ENCODE results near the gene PPP4R3A.

PPP4R3A gene

DNA sequence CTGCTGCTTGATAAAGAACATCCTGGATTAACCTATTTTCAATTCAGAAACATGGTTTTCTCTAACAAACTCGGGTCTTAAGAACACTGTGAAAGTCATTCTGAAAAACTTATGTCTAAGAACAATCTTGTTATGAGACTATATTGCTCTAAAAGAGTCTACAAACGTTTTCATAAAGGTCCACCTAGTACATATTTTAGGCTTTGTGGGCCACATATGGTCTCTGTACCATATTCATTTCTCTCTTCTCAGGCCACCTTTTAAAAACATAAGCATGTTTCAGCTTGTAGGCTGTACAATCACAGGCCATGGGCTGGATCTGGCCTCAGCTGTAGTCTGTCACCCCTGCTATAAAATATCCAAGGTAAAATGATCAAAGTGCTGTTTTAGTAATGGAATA is 39.9 kb downstream of the PPP4R3A start:
- TF ChIP-seq, protein P1, sequence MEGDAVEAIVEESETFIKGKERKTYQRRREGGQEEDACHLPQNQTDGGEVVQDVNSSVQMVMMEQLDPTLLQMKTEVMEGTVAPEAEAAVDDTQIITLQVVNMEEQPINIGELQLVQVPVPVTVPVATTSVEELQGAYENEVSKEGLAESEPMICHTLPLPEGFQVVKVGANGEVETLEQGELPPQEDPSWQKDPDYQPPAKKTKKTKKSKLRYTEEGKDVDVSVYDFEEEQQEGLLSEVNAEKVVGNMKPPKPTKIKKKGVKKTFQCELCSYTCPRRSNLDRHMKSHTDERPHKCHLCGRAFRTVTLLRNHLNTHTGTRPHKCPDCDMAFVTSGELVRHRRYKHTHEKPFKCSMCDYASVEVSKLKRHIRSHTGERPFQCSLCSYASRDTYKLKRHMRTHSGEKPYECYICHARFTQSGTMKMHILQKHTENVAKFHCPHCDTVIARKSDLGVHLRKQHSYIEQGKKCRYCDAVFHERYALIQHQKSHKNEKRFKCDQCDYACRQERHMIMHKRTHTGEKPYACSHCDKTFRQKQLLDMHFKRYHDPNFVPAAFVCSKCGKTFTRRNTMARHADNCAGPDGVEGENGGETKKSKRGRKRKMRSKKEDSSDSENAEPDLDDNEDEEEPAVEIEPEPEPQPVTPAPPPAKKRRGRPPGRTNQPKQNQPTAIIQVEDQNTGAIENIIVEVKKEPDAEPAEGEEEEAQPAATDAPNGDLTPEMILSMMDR (IDR thresholded peaks at IDR 0.05; ENCODE audit: insufficient read depth, low read length, missing control alignments) = no peak
- ChIA-PET POLR2A (no interaction called here), CTCF (no interaction called here)
- DNase-seq (ENCODE audit: low read depth, low spot score) = no peak
- no peak overlapping the region for H3K4me3 ChIP-seq (ENCODE audit: low read depth, low read length)

DNA sequence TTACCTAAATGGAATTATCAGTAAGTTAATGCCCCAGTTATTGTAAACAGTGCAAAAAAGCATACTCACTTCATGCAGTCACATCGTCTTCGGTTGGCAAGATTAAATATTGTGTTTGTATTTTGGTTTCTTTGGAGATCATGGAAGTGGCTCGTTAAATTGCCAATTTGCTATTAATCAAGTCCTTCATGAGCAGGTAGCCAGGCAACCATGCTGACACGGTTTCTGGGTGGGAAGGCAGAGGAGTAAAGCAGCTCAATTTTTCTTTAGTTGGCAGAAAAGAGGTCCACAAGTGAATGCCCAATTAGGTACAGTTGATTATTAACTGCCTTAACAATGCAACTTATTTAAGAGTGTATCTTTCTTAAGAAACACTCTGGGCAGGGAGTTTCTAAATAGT is 43.9 kb downstream of the PPP4R3A start:
- TF ChIP-seq, protein P1 (IDR thresholded peaks at IDR 0.05; ENCODE audit: insufficient read depth, low read length, missing control alignments) = no peak
- ChIA-PET POLR2A (no interaction called here), CTCF (interaction anchor here (1.0 kb wide), 1 partner anchor 47 kb away, joined by 3 read pairs; no protein-coding TSS in a partner anchor)
- H3K4me3 ChIP-seq (ENCODE audit: low read depth, low read length) = no peak overlapping the region
- DNase-seq (ENCODE audit: low read depth, low spot score) = no peak

DNA sequence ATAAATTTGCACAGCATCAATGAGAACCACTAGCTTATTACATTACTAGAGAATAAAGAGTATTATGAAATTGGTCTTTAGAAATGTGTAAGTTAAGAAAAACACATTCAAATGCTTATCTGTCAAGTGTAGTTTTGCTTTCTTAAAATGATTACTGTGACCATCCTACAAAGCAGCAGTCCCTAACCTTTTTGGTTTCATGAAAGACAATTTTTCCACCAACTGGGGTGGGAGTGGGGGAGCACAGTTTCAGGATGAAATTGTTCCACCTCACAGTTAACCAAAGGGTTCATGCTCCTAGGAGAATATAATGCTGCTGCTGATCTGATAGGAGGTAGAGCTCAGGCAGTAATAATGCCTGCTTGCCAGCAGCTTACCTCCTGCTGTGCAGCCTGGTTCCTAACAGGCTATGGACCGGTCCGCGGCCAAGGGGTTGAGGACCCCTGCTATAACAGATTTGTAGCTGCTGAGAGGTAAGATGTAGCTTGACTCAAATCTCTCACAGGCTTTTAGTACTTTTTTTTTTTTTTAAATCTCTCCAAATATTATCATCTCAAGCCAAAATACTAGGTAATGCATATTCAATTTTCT is 45.4 kb downstream of the PPP4R3A start:
- ChIA-PET POLR2A (no interaction called here), CTCF (no interaction called here)
- no peak overlapping the region for H3K4me3 ChIP-seq (ENCODE audit: low read depth, low read length)
- DNase-seq (ENCODE audit: low read depth, low spot score) = no peak
- TF ChIP-seq, protein P1 (IDR thresholded peaks at IDR 0.05; ENCODE audit: insufficient read depth, low read length, missing control alignments) = no peak

DNA sequence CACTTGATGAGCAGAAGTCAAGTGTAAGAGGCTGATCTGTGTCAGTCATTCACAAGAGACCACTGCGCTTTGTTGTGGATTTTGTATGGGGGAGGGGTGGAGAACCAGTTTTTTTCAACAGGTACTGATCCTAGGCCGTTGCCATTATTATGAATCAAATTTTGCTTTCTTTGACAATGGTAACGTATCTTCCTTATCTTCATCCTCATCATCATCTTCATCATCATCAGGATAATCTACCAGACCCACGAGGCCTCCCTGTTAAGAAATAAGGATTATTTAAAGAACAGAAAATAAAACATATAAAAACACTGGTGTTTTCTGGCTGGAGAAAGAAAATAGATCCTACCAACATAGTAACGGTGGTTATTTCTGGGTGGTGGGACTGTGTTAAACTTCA is 51.5 kb downstream of the PPP4R3A start:
- ChIA-PET CTCF (no interaction called here), POLR2A (no interaction called here)
- TF ChIP-seq, protein P1 (IDR thresholded peaks at IDR 0.05; ENCODE audit: insufficient read depth, low read length, missing control alignments) = no peak
- no peak for DNase-seq (ENCODE audit: low read depth, low spot score)
- H3K4me3 ChIP-seq (ENCODE audit: low read depth, low read length) = no peak overlapping the region

DNA sequence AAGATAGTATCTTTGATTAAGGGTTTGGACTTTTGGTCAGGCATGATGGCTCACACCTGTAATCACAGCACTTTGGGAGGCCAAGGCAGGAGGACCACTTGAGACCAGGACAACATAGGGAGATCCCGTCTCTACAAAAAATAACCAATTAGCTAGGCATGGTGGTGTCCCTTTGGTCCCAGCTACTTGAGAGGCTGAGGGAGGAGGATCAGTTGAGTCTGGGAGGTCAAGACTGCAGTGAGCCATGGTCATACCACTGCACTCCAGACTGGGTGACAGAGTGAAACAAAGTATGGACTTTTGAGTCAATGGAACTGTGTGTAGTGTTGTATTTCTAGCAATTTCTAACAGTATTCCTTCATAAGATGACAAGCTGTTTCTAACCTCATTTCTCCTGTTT is 53.8 kb downstream of the PPP4R3A start:
- no peak overlapping the region for H3K4me3 ChIP-seq (ENCODE audit: low read depth, low read length)
- ChIA-PET CTCF (no interaction called here), POLR2A (no interaction called here)
- TF ChIP-seq, protein P1 (IDR thresholded peaks at IDR 0.05; ENCODE audit: insufficient read depth, low read length, missing control alignments) = no peak
- DNase-seq (ENCODE audit: low read depth, low spot score) = no peak

DNA sequence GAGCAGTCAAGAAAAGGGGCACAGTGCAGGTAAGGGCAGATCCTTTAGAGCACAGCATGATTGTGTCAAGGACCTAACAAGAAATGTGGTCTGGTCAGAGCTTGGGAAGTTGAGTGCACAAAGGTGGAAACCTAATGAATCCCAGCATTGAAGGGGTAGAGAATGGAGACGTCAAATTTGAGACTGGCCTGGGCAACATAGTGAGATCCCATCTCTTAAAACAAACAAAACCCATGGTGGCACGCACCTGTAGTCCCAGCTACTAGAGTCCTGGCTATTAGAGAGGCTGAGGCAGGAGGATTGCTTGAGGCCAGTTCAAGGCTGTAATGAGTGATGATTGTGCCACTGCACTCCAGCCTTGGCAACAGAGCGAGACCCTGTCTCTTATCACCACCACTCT is 55.5 kb downstream of the PPP4R3A start:
- no peak overlapping the region for H3K4me3 ChIP-seq (ENCODE audit: low read depth, low read length)
- no peak for DNase-seq (ENCODE audit: low read depth, low spot score)
- TF ChIP-seq, protein P1 (IDR thresholded peaks at IDR 0.05; ENCODE audit: insufficient read depth, low read length, missing control alignments) = no peak
- ChIA-PET CTCF (no interaction called here), POLR2A (interaction anchor here (0.9 kb wide), 1 partner anchor 55 kb away, joined by 4 read pairs; no protein-coding TSS in a partner anchor)
